SH-SY5Y (cell line): ENCODE results near the gene ADORA1.

Source experiments
- GATA2 ChIP-seq: IDR thresholded peaks from 2 replicates; pipeline ENCODE4 v1.6.1; 2011; ENCODE audit warnings: mild to moderate bottlenecking, low read depth, low read length
- GATA3 ChIP-seq: IDR thresholded peaks from 2 replicates; pipeline ENCODE4 v1.6.1; 2011; ENCODE audit warnings: low read depth, mild to moderate bottlenecking, low read length, moderate library complexity

GRCh38 chr1:203170625-203171330 lies 43.3 kb downstream of the ADORA1 start:
- TF ChIP-seq GATA2 (no peak), GATA3 (no peak)
